MCF 10A (cell line): ENCODE data around the gene SPNS1. TPM values are rescaled to one million over a fixed set of nuclear protein-coding genes. Genes with fewer than 3 reads are reported as not detected.

Experiments
- BruUV-seq: library from RNA; stranded (reverse); fragments of 400-500 nt; replicated peaks from 2 replicates; lab custom pipeline; 2021; lab: Mats Ljungman, UMichigan
- CTCF ChIA-PET: fragments of 300-600 bp; sonication (Branson Sonifier 250); formaldehyde crosslinking; extraction: SDS; loops from one replicate; lab custom pipeline; 2021; ENCODE audit warnings: antibody characterized with exemption, inconsistent platforms; lab: Yijun Ruan, JAX
- POLR2A ChIA-PET: fragments of 300-600, 350-650 bp; sonication (Branson Sonifier 250); formaldehyde crosslinking; extraction: SDS; loops from one replicate; lab custom pipeline; 2020; ENCODE audit warnings: antibody characterized with exemption, inconsistent platforms; lab: Yijun Ruan, JAX
- DNase-seq: peaks from one replicate; pipeline ENCODE4 v3.0.0-alpha.2; 2018; ENCODE audit not compliant: unreplicated experiment
- H3K27ac Mint-ChIP-seq: one replicate; pipeline ENCODE4 v1.8.0; 2022; ENCODE audit warnings: mild to moderate bottlenecking, low read depth, mixed read lengths; ENCODE audit not compliant: unreplicated experiment
- H3K27me3 Mint-ChIP-seq: one replicate; pipeline ENCODE4 v1.8.0; 2022; ENCODE audit warnings: mixed read lengths; ENCODE audit not compliant: insufficient read depth, unreplicated experiment
- H3K36me3 Mint-ChIP-seq: one replicate; pipeline ENCODE4 v1.8.0; 2022; ENCODE audit warnings: mild to moderate bottlenecking, moderate library complexity, mixed read lengths; ENCODE audit not compliant: insufficient read depth, unreplicated experiment
- H3K4me1 Mint-ChIP-seq: one replicate; pipeline ENCODE4 v1.8.0; 2022; ENCODE audit warnings: mixed read lengths; ENCODE audit not compliant: insufficient read depth, unreplicated experiment
- H3K4me3 Mint-ChIP-seq: one replicate; pipeline ENCODE4 v1.8.0; 2022; ENCODE audit warnings: mild to moderate bottlenecking, moderate library complexity, mixed read lengths; ENCODE audit not compliant: unreplicated experiment
- H3K9me3 Mint-ChIP-seq: one replicate; pipeline ENCODE4 v1.8.0; 2022; ENCODE audit warnings: mixed read lengths; ENCODE audit not compliant: unreplicated experiment
- CTCF ChIP-seq: fragments of 200-600 bp; IDR thresholded peaks from one replicate; pipeline ENCODE4 v1.8.0; 2022; ENCODE audit warnings: antibody characterized with exemption, mild to moderate bottlenecking; ENCODE audit not compliant: unreplicated experiment
- intact Hi-C: fragments of 100-400 bp; cut with micrococcal nuclease; formaldehyde crosslinking; loops from 2 replicates; pipeline ENCODE4 v1.14.1; 2022
- total RNA-seq: library from RNA; stranded (reverse); gene quantifications from 2 replicates; pipeline ENCODE4 v1.2.3, GENCODE V29; 2022

The SPNS1 gene
- total RNA-seq, 1 experiment from 2014 or later: 25.2 TPM

GRCh38 chr16:28943281-28943680 lies 31.3 kb upstream of the SPNS1 start:
- DNase-seq: no peak
- BruUV-seq: no TSS peak
- H3K9me3 Mint-ChIP-seq: no peaks in the 10 kb centered on the region
- no peaks in the 10 kb centered on the region for H3K27me3 Mint-ChIP-seq
- intact Hi-C loops: no loop called here
- no peaks in the 10 kb centered on the region for H3K36me3 Mint-ChIP-seq
- H3K4me3 Mint-ChIP-seq: no peak overlapping the region
- no peak overlapping the region for H3K27ac Mint-ChIP-seq
- ChIA-PET CTCF (interaction anchor here (0.6 to 2.7 kb wide), 7 partner anchors 11 to 870 kb away, joined by 3 to 28 read pairs (median 5); partner anchors contain the start of genes CD19 and TUFM), POLR2A (interaction anchor here (0.9 to 3.2 kb wide), 2 partner anchors 18 to 80 kb away, joined by 4 to 19 read pairs; partner anchors contain the start of gene RABEP2)
- TF ChIP-seq CTCF: no peak
- peaks cover 17% of the 10 kb centered on the region for H3K4me1 Mint-ChIP-seq

- no peak for TF ChIP-seq CTCF
- Mint-ChIP-seq H3K27me3 (no peaks in the 10 kb centered on the region), H3K27ac (no peak overlapping the region), H3K4me1 (peaks cover 21% of the 10 kb centered on the region), H3K36me3 (no peaks in the 10 kb centered on the region), H3K4me3 (no peak overlapping the region), H3K9me3 (no peaks in the 10 kb centered on the region)
- intact Hi-C loops: loop anchor here (5.0 kb wide), 1 partner anchor 84 kb away; the partner anchor contains the start of gene SH2B1
- BruUV-seq: no TSS peak
- DNase-seq: no peak
- CTCF ChIA-PET: interaction anchor here (0.8 to 3.4 kb wide), 6 partner anchors 9 to 397 kb away, joined by 3 to 23 read pairs (median 4); no protein-coding TSS in a partner anchor
- POLR2A ChIA-PET: interaction anchor here (1.3 to 2.9 kb wide), 4 partner anchors 27 to 100 kb away, joined by 4 to 9 read pairs (median 8); partner anchors contain the start of genes SH2B1 and TUFM
Observed at GRCh38 chr16:28946681-28947080, 27.9 kb upstream of the SPNS1 start.

- Mint-ChIP-seq H3K4me1 (peaks cover 19% of the 10 kb centered on the region), H3K27me3 (no peaks in the 10 kb centered on the region), H3K4me3 (peak within 1 kb of the TSS; percentile 99), H3K9me3 (no peaks in the 10 kb centered on the region), H3K36me3 (peaks cover 28% of the 10 kb centered on the region), H3K27ac (peak within 1 kb of the TSS; percentile 92)
- peak; percentile 99 for DNase-seq
- intact Hi-C loops: loop anchor here (2.0 kb wide), 1 partner anchor 24 kb away; the partner anchor contains the start of gene SPNS1
- ChIA-PET CTCF (interaction anchor here (0.6 to 1.0 kb wide), 4 partner anchors 30 to 869 kb away, joined by 3 to 6 read pairs (median 3); partner anchors contain the start of genes ATXN2L and MVP), POLR2A (interaction anchor here (0.6 to 3.9 kb wide), 11 partner anchors 18 to 1456 kb away, joined by 3 to 30 read pairs (median 6); partner anchors contain the start of genes ATXN2L, RABEP2, SH2B1 and SPNS1)
- no TSS peak for BruUV-seq
- no peak for TF ChIP-seq CTCF
Observed at GRCh38 chr16:28950648-28951409, 23.7 kb upstream of the SPNS1 start, which contains the start of gene NFATC2IP. Gene NFATC2IP, plus strand, starts transcription at chr16:28950937. Its CDS starts 75 bp downstream, at chr16:28951012.
